DMS114 treated with DMSO at 0.1 percent for 48 hours (cell line): Measurements from ENCODE around the gene CLSTN3.

Experiments used
- DNase-seq: peaks from one replicate; lab custom pipeline; 2025; ENCODE audit not compliant: unreplicated experiment; lab: John Stamatoyannopoulos, UW

The CLSTN3 gene

GRCh38 chr12:7125632-7126227 is 4.4 kb upstream of the CLSTN3 start:
- DNase-seq = no peak

- DNase-seq = no peak
These were observed 2.1 kb upstream of the CLSTN3 start for GRCh38 chr12:7127916-7128626.

- no peak for DNase-seq
These were observed 1.4 kb upstream of the CLSTN3 start, which contains the start of gene RBP5 for GRCh38 chr12:7128681-7129286. RBP5 (minus strand) TSS chr12:7128889; CDS start chr12:7128775, 114 bp downstream.

- DNase-seq = no peak
These were observed 792 bp upstream of the CLSTN3 start for GRCh38 chr12:7129287-7129871.

- DNase-seq = no peak
These were observed 730 bp downstream of the CLSTN3 start for GRCh38 chr12:7130701-7131501.

GRCh38 chr12:7131502-7131866 is 1.3 kb downstream of the CLSTN3 start:
- DNase-seq = no peak

GRCh38 chr12:7134396-7135166 is 4.4 kb downstream of the CLSTN3 start:
- no peak for DNase-seq

GRCh38 chr12:7136071-7136470 is 5.9 kb downstream of the CLSTN3 start:
- no peak for DNase-seq

- DNase-seq = no peak
These were observed 6.5 kb downstream of the CLSTN3 start for GRCh38 chr12:7136676-7137075.

GRCh38 chr12:7137908-7138307 is 7.7 kb downstream of the CLSTN3 start:
- no peak for DNase-seq

- DNase-seq = no peak
These were observed 9.0 kb downstream of the CLSTN3 start for GRCh38 chr12:7139200-7139599.

- no peak for DNase-seq
These were observed 11.3 kb downstream of the CLSTN3 start for GRCh38 chr12:7141351-7142005.

- no peak for DNase-seq
These were observed 12.0 kb downstream of the CLSTN3 start for GRCh38 chr12:7142056-7142644.

- no peak for DNase-seq
These were observed 12.8 kb downstream of the CLSTN3 start for GRCh38 chr12:7142809-7143465.

- no peak for DNase-seq
These were observed 13.4 kb downstream of the CLSTN3 start for GRCh38 chr12:7143564-7143963.

GRCh38 chr12:7144414-7145120 is 14.4 kb downstream of the CLSTN3 start:
- DNase-seq = peak; percentile 66

- no peak for DNase-seq
These were observed 15.5 kb downstream of the CLSTN3 start for GRCh38 chr12:7145671-7146070.

GRCh38 chr12:7146228-7146627 is 16.1 kb downstream of the CLSTN3 start:
- DNase-seq = no peak
